ENCODE measurements around the gene PDE2A.

Gene PDE2A

DNA sequence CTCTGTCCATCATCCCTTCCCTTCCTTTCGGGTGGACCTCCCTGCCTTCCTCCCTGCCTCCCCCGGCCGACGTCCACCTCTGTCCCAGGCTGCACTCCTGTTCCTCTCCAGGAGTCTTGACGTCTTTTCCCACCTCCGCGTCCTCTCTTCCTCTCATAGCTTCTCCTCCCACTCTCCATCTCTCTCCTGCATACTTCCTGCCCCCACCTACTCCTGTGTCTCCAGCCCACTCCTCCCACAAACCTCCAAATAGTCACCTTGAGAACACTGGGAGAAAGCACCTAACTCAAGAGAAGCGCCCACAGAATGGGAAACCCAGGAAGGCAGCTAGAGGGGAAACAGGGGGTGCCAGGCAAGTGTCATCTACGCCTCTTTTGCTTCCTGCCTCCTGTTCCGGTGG is 60.8 kb downstream of the PDE2A start:
- DNase-seq (ENCODE audit: low read depth): no peak

GRCh38 chr11:72609476-72609875 is 64.7 kb downstream of the PDE2A start:
- no peak for DNase-seq (ENCODE audit: low read depth)

DNA sequence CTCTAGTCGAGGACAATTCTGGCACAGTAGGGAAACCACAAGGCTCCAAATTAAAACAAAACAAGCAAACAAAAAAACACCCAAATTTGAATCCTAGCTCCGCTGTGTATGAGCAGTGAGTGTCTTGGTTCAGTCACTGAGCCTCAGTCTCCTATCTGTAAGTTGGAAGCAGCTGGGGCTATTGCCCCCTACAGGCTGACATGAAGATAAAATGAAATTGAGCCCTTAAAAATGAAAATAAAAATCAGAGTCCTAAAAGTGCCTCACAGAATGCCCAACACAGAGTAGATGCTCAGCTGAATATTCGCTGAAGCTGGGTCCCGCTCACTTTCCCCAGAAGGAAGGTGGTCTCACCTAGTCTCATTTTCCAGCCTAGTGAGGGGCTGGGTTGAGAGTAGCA is 65.2 kb downstream of the PDE2A start:
- DNase-seq (ENCODE audit: low read depth): no peak

DNA sequence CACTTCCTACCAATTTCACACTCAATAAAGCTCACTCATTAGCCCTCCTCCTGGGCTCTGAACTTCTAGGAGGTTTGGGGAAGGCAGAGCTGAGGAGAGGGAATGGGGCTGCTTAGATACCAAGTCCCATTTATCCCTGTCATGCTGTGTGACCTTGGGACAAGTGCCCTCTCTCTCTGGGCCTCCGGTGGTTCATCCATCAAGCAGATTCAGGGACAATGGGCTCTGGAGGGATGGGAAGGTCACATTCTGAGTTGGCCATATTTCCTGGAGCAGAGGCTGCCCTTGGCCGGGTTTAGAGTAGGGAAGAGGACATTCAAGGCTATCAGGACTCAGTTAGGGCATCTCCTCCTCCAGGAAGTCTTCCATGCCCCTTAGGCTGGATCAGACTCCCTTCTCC is 66.7 kb downstream of the PDE2A start:
- DNase-seq (ENCODE audit: low read depth): no peak

DNA sequence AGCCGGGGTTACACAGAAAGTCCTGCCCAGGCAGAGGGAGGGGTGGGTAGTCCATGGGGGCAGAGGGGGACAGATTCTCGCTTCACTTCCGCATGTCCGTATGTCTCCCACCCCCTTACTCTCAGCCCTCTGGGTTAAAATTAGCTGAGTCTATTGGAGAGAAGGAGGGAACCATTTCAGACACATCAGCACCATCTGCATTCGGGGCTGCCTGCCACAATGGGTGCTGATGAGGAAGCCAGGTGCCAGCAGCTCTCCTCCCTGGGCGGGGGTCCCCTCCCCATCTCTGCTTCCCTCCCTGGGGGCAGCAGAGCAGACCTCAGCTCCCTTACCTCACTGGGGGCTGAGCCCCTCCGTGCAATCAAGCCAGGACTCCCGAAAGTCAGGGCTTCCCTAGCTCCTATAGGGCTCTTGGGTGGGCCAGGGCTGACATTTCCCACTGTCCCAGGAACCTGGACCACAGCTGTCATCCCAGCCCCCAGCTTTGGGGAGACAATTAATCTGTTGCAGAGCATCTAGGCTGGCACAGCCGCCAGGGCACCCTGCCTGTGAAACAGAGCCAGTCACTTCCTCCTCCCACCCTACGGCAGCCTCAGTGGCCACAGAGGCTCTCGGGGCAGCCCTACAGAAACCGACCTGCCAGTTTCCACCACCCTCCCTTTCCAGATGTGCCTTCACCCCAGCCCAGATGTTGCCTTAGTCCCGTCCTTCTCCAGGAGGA is 67.3 kb downstream of the PDE2A start:
- DNase-seq (ENCODE audit: low read depth): no peak

GRCh38 chr11:72605973-72606747 is 68.1 kb downstream of the PDE2A start:
- DNase-seq (ENCODE audit: low read depth): no peak

- DNase-seq (ENCODE audit: low read depth): no peak
Measured at GRCh38 chr11:72604256-72604655, 70.0 kb downstream of the PDE2A start.

DNA sequence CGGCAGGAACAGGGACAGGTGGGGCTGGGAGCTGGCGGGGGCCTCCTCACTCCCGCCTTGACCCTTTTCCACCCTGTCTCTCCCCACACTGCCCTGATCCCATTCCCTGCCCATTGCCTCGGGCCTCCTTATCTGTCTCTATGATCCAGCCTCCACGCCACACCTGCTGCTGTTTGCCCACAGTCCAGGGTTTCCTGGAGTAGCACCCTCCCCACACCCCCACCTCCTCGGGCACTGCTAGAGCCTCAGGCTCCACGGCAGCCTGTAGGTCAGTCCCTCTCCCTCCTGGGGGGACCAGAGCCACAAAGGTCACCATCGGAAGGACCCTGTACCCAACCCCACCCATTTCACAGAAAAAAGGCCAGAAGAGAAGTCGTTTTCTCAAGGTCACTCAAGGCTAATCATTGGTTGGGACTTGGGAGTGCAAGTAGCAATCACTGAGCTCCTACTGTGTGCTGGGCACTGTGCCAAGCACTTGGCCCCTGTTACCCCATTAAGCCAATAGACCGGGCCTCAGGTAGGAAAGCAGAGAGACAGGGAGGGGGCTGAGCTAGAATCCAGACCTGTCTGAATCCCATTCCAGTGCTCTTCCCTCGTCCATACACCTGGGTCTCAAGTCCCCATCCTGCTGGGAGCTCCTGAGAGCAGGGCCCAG is 71.8 kb downstream of the PDE2A start:
- no peak for DNase-seq (ENCODE audit: low read depth)

DNA sequence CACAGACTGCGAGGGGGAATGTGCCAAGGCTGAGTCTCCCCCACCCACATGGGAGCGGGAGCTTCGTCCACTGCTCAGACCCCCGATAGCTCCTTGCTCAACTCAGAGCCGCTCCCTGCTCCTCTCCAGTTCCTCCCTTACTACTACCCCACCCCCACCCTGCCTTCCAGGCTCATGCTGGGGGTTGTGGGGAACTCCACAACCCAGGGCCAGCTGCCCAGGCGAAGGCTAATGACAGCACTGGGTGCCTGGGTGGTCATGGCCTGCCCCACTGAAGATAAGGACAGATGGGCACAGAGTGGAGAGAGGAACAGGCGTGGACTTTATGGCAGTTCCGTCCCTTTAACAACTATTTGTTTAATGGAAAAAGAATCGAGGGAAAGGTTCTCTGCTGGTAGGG is 73.7 kb downstream of the PDE2A start:
- DNase-seq (ENCODE audit: low read depth): no peak

DNA sequence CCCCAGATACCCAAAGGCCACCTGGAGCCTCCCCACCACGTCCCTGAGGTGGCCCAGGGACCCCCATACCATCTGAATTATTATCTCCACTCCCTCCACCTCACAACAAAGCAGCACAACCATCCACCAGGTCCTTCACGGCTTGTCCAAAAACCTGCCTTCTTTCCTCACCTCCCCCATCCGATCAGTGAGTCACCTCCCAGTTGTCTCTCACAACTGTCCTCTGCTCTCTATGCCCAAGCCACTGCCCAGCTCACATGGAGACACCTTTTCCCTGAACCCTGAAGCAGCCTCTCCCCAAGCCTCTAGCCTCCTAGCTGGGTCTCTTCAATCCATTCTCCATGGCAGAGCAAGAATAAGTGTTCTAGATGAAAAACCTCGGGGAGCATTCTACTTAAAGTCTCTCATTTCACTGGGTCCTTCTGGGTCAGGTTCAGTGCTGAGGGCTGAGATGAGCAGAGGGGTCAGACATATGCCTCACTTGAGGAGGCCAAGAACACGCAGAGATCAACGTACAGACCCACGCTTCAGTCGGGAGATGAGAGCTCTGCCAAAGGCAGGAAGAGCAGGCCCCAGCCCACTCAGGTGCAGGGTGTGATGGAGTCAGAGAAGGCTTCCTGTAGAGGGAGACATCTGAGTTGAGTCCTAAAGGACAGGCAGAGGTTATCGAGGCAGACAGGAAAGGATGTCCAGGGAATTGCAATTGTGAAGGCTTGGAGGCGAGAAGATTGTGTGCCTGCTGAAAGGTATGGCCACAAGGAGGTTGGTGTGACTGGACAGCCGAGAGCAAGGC is 74.7 kb downstream of the PDE2A start:
- DNase-seq (ENCODE audit: low read depth): no peak

- DNase-seq (ENCODE audit: low read depth): no peak
Measured at GRCh38 chr11:72598906-72599305, 75.3 kb downstream of the PDE2A start.

GRCh38 chr11:72598466-72598865 is 75.8 kb downstream of the PDE2A start:
- no peak for DNase-seq (ENCODE audit: low read depth)

- no peak for DNase-seq (ENCODE audit: low read depth)
Measured at GRCh38 chr11:72597721-72598120, 76.5 kb downstream of the PDE2A start.

GRCh38 chr11:72595292-72595684 is 78.9 kb downstream of the PDE2A start:
- no peak for DNase-seq (ENCODE audit: low read depth)

DNA sequence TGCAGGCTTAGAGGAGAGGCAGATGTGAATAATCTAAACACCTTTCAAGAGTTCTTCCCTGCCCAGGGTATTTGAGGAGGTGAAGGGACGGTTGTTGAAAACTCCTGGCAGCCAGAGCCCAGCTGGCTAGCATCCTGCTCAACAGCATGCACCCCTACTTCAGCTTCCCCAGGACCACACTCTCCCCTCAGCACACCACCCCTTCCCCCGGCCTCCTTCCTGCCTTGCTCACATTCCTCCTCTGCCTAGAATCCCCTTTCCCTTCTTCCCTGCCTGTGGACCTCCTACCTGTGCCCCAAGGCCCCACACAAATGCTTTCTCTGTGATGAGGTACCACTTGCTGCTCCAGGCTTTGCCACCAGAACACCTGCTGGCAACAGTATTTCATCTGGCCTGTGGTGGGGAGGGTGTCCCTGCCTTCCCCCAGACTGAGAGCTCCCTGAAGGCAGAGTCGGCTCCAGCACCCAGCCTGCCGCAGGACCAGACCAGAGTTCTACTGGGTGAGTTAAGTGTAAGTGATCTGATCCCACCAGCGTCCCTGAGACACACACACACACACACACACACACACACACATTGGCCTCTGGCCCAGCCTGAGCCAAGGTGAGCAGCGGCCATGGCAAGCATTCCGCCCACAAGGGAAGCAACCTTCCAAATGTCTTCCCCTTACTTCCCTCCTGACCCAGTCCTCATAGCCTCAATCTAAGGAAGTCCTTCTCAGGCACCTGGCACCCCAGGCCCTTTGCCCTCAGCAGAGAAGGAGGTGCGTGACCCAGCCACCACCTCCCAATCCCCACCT is 79.5 kb downstream of the PDE2A start:
- no peak for DNase-seq (ENCODE audit: low read depth)

DNA sequence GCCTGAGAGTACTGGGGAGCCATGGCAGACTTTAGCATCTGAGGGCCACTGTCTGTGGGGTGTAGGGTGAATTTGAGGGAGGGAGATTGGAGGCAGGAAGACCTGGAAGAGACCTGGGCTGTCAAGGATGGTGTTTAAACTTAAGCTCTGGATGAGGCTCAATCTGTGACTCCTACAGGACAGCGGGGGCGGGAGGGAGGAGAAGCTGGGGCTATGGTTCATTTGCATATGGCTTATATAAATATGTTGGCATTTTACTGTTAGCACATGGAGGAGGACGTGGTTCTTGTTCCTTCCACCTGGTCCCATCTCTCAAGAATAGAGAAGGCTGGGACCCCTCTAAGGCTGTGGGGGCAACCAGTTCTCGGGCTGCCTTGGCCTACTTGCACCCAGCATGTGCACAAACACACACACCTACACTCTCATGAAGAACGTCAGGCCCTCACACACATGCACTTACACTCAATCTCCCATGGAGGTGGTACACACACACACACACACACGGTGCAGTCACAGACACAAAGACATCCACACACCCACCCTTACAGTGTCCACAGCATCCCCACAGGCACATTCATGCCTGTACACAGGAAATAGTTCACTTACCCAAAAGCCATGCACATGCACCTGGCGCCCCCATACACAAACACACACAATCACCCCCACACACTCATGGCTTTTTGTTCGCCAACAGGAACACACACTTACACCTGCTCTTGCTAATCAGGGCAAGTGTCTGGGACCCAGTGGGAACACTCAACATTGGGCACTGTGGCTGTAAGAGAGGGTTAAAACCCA is 81.3 kb downstream of the PDE2A start:
- no peak for DNase-seq (ENCODE audit: low read depth)

DNA sequence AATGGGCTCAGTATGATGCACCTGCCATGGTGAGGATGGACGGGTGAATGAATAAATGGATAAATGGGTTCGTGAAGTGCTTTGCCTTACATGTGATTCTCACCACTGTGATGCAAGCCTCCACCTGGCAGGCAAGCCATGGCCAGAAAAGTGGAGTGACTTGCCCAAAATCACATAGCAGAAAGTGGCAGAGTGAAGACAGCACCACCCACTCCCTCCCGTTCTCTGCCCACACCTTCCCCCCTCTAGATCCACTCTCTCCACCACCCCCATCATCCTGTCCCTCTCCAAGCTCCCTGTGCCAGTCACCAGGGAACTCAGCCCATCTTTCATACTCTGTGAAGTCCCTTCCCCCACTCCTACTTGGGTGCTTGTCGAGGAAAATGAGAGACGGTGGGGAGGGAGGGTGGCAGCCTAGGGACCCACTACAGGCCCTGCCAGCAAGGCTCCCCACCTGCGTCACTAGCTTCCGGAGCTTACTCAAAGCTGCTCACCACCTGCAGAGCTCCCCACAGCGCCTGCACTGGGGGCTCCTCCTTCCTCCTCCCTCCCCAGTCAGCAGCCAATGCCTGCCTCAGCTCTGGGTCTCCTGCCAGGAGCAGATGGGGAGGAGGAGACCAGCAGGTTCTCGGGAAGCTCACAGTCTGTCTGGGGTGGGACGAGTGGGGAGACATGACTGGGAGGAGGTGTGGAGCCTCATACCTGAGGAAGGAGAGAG is 82.3 kb downstream of the PDE2A start:
- peak; percentile 32 for DNase-seq (ENCODE audit: low read depth)

GRCh38 chr11:72591023-72591422 is 83.2 kb downstream of the PDE2A start:
- no peak for DNase-seq (ENCODE audit: low read depth)

- peak; percentile 22 for DNase-seq (ENCODE audit: low read depth)
Measured at GRCh38 chr11:72589802-72590761, 84.1 kb downstream of the PDE2A start.

Measured in activated gamma-delta T cell treated with anti-CD3 and anti-CD28 coated beads, Interleukin-2, amount 50 U/mL, for 16 hours (primary cell).